Measurements from ENCODE around the gene VPS26A.

- TF ChIP-seq POLR2A (IDR thresholded peaks at IDR 0.05): no peak
- TF ChIP-seq, protein P1, sequence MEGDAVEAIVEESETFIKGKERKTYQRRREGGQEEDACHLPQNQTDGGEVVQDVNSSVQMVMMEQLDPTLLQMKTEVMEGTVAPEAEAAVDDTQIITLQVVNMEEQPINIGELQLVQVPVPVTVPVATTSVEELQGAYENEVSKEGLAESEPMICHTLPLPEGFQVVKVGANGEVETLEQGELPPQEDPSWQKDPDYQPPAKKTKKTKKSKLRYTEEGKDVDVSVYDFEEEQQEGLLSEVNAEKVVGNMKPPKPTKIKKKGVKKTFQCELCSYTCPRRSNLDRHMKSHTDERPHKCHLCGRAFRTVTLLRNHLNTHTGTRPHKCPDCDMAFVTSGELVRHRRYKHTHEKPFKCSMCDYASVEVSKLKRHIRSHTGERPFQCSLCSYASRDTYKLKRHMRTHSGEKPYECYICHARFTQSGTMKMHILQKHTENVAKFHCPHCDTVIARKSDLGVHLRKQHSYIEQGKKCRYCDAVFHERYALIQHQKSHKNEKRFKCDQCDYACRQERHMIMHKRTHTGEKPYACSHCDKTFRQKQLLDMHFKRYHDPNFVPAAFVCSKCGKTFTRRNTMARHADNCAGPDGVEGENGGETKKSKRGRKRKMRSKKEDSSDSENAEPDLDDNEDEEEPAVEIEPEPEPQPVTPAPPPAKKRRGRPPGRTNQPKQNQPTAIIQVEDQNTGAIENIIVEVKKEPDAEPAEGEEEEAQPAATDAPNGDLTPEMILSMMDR (IDR thresholded peaks at IDR 0.05): no peak
- TF ChIP-seq EP300 (IDR thresholded peaks at IDR 0.05): no peak
Observed at GRCh38 chr10:69220041-69220451, 96.1 kb downstream of the VPS26A start, which contains the start of gene HKDC1.

Measured in stomach (tissue), 4 donors.